Hematopoietic multipotent progenitor cell treated with erythropoietin and hydrocortisone succinate and interleukin-3 and kit ligand, for 8 days (in vitro differentiated cells): ENCODE results near the gene MAP3K20.
A peak's percentile ranks its signal among the peaks of the same experiment; 100 is the strongest.

Source experiments
- DNase-seq: peaks from one replicate; pipeline ENCODE4 v3.0.0-alpha.2; 2015

MAP3K20 gene

GRCh38 chr2:173051463-173052215 lies 24.0 kb upstream of the MAP3K20 start:
- no peak for DNase-seq

GRCh38 chr2:173053043-173053699 lies 22.5 kb upstream of the MAP3K20 start:
- no peak for DNase-seq

GRCh38 chr2:173054466-173054865 lies 21.2 kb upstream of the MAP3K20 start:
- no peak for DNase-seq

- no peak for DNase-seq
These were observed 18.8 kb upstream of the MAP3K20 start for GRCh38 chr2:173056705-173057364.

GRCh38 chr2:173058097-173058496 lies 17.5 kb upstream of the MAP3K20 start:
- no peak for DNase-seq

GRCh38 chr2:173058673-173059072 lies 17.0 kb upstream of the MAP3K20 start:
- no peak for DNase-seq

GRCh38 chr2:173059292-173059691 lies 16.4 kb upstream of the MAP3K20 start:
- no peak for DNase-seq

- DNase-seq, result no peak
These were observed 15.6 kb upstream of the MAP3K20 start for GRCh38 chr2:173059971-173060461.

GRCh38 chr2:173062801-173063200 lies 12.8 kb upstream of the MAP3K20 start:
- no peak for DNase-seq

GRCh38 chr2:173064151-173064805 lies 11.4 kb upstream of the MAP3K20 start:
- no peak for DNase-seq

- no peak for DNase-seq
These were observed 8.6 kb upstream of the MAP3K20 start for GRCh38 chr2:173066887-173067676.

- no peak for DNase-seq
These were observed 428 bp upstream of the MAP3K20 start for GRCh38 chr2:173075056-173075780.

GRCh38 chr2:173076581-173077345 lies 1.1 kb downstream of the MAP3K20 start:
- peak; percentile 61 for DNase-seq

GRCh38 chr2:173077506-173078177 lies 2.0 kb downstream of the MAP3K20 start:
- DNase-seq, result peak; percentile 85

GRCh38 chr2:173079141-173079540 lies 3.5 kb downstream of the MAP3K20 start:
- DNase-seq, result no peak

- no peak for DNase-seq
These were observed 4.6 kb downstream of the MAP3K20 start for GRCh38 chr2:173079973-173080860.

GRCh38 chr2:173086518-173087213 lies 11.0 kb downstream of the MAP3K20 start:
- DNase-seq, result no peak

GRCh38 chr2:173087214-173087581 lies 11.6 kb downstream of the MAP3K20 start:
- DNase-seq, result no peak
